Astrocyte of the hippocampus (primary cell): ENCODE measurements around the gene DLK1.

ENCODE experiments used
- DNase-seq: peaks from one replicate; pipeline ENCODE4 v3.0.0; 2011; ENCODE audit warnings: low read depth, low spot score

DLK1 gene

DNA sequence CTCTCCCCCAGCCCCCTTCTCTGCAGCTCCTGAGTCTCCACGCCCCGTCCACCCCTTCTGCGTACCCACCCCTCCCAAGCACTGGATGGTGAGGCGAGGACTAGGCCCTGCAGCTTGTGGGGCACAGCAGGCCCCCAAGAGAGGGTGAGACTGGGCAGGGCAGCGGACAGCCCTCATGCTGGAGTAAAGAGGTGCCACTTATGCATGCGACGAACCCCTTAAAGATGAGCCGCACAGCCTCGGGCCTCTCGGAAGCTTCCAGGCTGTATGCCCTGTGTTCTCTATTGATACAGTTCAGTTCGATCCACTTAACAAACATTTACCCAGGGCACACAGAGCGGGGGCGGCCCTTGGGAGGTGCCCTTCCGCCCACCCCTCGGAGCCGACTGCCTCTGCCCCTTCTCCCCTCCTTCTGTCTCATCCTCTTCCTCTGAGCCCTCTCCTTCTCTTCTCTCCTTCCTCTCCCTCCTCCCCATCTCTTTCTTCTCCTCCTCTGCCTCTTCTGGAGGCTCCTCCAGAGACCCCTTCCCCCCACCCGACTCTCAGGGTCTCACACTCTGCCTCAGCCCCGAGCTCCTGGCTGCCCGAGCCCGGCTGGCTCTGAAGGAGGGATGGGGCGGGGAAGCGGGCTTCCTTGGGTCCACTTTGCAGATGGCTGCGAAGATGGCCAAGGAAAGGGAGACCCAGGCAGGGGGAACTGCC lies 32.7 kb upstream of the DLK1 start:
- DNase-seq, result no peak

DNA sequence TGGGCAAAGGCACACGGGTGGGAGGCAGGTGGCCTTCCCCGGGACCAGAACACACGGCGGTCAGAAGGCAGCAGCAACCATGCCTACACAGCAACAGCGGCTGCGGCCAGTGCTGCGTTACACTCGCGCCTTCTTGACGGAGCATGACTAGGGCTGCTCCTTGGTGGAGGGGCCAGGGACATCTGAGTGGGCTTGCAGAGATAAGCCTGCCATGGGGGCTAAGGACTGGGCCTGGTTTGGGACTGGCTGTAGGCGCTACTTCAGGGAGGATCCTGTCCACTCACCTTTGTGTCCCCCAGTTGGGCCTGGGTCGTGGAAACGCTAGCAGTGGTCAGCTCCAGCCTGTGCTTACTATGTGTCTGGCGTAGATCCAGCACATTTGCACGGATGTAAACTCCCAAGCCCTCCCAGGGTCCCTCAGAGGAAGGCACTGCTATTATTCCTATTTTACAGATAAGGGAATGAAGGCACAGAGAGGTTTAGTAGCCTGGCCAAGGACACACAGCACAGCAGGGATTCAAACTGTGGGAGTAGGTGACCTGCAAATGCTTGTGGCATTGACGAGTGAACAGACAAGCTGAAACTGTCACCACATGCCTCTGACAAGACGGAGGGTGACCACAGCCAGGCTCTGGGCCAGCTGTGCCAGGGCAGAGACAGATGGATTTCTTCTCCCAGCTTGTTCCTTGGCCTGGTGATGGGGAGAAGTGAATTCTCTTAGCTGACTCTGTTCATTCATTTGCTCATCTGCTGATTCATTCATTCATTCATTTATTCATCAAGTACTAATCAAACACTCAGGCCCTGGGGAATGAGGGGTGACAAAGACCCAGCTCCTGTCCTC lies 31.9 kb upstream of the DLK1 start:
- no peak for DNase-seq

DNA sequence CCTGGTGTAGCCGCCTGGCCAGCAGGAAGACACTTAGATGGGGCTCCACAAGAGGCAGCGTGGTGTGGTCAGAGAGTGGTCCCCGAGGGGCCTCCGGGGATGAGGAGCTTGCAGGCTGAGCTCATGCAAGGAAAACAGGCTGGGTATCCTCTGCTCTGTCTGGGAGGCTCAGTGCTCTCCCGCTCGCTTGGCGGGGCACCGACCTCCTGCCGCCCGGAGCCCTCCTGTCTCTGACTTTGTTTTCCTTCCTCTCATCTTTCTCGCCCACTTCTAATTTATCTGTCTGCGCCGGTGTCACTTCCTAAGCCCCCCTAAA lies 31.3 kb upstream of the DLK1 start:
- DNase-seq, result no peak

DNA sequence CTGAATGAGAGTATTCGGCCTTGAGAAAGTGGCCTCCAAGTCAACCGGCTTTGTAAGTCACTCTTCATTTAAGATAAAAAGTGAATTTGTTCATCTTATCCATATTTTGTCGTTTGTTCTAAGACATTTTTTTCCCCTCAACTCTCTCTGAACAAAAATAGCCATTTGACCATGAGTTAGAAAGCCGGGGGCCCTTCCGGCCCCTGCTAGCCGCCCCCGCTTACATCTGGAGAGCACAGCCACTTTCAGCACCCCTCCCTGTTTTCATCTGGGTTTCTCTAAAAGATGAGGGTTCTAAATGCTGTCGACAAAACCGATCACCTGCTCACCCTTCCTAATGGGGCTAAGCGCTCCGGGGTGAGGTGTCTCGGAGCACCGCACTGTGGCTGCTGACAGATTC lies 30.7 kb upstream of the DLK1 start:
- DNase-seq, result no peak

DNA sequence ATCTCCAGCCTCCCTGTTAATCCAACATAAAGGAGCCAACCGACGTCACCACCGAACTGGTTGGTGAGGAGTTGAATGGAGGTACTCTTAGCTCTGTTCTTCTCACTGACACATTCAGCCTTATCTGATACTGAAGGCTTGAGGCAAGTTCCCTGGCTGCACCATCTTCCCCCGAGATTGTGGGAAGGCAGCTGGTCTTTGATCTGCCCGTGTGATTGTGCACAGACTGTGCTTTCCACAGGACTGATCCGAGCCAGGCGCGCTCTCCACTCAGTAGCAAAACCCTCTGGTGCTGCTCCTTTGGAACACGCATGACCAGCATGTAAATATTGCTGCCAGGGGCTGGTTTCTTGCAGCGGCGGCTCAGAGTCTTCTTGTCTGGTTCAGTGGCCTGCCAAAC lies 30.1 kb upstream of the DLK1 start:
- DNase-seq, result peak; percentile 32

DNA sequence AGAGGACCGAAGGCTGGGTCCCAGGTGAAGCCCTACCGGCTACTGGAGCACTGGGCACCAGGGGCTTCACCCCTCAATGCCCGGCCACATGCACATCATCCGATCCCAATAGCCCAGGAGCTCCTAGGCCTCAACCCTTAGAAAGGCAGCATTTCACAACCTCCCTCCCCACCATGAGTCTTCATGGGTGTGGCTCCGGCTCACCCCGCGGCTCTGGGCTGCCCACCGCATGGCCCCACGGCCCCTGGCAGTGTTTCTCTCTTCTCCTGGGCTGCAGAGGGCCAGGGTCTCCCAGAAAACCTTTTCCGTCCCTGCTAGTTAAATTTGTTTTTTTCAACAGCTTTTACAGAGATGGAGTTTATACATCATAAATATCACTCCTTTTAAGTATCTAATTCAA lies 28.6 kb upstream of the DLK1 start:
- DNase-seq, result no peak

DNA sequence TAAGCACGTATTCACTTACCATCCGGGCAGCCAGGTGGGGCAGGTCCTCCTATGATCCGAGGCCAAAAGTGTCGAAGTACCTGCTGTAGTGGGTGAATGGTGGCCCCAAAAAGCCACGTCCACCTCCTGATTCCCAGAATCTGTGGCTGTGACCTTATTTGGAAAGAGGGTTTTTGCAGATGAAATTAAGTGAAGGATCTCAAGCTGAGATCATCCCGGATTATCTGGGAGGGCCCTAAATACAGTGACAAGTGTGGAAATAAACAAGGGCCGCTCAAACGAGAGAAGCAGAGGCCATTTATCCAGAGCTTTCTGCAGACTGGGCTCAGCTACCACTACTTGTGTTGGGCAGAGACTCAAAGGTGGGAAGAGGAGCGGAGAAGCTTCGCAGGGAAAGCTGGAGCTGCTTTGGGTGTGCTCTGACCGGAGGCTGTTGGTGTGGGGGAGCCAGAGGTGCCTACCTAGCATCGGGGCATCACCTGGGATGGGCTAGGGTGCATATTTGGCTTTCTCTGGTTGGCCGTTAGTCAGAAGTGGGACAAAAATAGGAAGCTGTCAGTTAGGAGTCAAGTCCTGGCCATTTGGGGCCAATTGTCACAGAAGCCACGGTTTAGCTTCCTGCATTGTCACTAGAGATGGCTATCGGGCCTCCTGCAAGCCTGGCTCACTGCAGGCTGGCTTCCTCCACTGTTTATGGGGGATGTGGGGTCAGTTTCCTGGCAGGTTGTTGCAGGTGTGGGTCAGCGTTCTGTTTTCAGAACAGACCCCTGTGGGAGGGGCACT lies 27.8 kb upstream of the DLK1 start:
- DNase-seq, result no peak

DNA sequence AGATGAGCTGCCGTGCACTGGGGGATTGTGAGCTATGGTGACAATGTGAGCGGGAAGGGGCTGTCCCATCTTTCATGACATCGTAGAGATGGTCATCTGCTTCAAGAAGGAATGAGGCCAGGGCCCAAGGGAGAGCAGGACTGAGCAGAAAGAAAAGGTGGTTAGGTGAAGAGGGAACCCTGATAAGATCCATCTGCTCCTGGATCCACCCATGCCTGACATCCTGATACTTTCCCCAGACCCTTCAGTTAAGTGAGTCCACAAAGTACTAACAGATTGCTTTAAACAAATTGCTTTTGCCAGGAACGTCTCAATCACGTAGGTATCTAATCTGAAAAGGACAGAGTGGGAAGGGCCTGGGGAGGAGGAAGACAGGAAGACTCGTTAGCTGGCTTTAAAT lies 25.4 kb upstream of the DLK1 start:
- no peak for DNase-seq

DNA sequence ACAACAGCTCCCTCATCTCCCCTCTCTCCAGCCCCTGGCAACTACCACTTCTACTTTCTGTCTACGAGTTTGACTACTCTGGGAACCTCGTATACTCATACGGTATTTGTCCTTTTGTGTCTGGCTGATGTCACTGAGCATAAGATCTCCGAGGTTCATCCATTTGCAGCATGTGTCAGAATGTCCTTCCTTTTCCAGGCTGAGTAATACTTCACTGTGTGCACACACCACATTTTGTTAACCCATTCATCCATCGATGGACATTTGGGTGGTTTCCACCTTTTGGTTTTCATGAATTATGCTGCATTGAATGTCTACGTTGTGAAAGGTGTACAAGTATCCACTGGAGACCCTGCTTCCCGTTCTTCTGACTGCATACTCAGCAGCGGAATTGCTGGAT lies 24.1 kb upstream of the DLK1 start:
- no peak for DNase-seq

DNA sequence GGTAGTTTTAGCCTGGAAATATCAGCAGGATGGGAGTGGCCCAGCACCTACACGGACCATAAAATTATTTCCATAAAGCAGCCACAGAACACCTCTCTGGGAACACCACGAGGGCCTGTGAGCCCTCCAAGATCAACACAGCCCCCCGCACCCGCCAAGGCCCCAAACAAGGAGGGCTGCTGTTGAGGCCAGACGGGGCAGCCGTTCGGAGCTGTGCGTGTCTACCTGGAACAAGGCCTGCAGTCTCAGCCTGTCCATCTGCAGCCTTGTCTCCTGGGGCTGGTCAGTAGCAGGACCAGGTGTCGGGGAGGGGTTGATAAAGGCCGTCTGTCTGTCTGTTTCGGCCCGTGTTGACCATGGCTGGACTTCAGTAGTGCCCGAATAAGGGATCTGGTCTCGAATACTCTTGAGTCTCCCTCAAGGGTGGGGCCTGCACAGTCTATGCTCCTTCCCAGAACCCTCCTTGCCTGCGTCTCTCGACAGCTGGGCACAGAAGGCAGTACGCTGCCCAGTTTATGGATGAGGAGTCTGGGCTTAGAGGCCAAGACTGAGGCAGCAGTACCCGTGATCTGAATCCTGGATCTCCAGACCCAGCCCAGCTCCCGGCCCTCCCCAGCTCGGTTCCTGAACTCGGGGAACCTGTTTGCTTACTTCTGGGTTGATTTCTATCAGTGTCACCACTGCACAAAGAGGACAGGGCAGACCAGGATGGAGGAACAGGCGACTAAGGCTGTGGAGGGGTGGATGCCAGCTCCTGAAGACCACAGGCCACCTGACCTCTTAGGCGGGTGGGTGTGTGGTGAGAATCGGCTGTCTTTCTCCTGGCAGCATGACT lies 23.1 kb upstream of the DLK1 start:
- DNase-seq, result no peak

DNA sequence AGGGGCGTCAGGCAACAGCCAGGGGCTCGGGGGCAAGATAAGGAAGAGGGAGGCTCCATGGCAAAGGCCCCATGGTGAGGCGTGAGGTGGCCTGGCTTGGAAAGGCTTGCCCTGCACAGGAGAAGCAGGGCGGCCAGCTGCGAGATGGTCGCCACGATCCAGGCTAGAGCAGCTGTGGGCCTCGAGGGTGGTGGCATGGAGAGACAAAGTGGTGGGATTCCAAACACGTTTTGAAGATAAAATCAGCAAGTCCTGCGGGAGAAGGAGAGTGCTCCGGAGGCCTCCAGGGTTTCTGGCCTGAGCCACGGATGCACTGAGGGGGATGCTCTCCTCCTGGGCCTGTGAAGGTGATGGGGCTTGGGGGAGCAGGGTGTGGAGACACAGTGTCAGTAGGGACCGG lies 20.5 kb upstream of the DLK1 start:
- DNase-seq, result no peak

DNA sequence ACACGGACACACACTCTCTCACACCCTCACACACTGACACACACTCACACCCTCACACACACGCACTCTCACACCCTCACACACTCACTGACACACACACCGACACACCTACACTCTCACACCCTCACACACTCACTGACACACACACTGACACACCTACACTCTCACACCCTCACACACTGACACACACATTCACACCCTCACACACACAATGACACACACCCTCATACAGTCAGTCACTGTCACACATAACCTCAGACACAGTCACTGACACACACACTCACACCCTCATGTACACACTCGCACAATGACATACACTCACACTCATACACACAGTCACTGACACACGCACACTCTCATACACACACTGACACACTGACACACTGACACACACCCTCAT lies 19.8 kb upstream of the DLK1 start:
- DNase-seq, result no peak

DNA sequence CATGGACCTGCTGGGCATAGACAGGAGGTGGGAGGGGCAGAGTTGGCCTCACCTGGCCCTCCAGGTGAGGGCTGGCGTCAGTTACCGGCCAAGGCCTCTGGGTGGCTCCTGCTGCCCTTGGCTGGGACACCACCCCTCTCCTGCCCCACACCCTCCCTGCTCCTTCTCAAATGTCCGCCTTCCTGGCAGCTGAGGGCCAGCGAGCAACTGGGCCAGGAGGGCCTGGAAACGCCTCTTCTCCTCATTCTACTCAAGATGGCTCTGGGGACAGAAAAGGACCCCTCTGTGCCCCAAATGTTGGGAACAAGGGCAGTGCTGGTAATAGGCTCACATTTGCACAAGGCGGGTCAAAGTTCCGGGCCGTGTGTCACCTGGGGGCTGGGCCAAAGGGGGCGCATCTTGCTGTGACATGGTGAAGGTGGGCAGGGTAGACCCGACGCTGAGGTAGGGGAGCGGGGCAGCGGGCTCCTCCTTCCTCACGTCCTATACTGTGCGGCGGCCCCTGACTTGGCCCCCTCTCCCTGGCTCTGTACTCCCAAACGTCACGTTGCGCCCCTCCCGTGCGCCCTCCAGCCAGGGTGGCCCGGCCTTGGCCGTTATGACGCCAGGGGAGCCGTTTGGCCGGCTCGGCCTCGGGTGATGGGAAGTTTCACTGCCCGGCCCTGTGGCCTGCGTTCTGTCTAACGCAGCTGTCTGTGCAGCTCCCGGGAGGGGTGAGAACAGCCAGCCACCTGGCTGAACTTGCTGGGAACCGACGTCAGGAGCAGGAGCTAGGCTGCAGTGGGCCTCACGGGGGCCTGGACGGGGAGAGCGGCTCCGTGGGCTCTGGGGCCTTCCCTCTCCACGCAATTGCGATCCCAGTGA lies 18.0 kb upstream of the DLK1 start:
- DNase-seq, result no peak

DNA sequence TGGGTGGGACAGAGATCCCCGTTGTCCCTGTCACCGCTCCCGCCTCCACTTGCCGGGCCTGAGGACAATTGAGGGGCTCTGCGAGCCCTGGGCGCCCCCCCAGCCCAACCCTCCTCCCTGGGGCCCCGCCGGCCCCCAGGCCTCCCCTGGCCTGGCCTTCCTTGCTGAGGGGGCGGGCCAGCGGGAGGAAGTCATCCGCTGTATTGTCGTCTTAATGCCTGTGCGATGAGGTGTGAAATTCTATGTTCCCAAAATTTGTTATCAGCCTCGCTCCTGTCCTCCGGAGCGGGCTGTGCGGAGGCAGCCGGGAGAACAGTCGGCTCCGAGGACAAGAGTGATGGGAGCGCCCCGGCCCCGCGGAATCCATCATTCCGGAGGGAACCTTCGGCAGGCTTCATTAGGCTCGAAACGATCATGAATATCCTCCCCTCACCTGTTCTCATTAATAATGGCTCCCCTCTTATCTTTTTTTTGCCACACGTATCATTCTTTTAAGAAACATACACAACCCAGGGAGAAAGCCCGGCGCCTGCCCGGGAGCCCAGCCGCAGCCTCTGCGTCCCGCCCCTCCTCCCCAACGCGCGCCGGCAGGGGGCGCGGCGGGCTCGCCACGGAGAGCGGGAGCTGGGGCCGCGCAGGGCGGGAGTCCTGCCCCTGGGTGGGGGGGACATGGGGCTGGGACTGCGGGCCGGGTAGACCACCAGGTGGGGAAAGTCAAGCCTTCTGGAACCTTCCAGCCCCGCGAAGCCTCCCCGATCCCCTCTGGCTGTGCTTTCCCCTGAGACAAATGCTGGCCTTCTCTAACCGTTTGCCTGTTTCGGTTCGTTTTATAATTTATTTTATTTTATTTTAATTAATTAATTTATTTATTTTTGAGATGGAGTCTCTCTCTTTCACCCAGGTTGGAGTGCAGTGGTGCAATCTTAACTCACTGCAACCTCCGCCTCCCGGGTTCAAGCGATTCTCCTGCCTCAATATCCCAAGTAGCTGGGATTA lies 17.1 kb upstream of the DLK1 start:
- DNase-seq, result peak; percentile 81

DNA sequence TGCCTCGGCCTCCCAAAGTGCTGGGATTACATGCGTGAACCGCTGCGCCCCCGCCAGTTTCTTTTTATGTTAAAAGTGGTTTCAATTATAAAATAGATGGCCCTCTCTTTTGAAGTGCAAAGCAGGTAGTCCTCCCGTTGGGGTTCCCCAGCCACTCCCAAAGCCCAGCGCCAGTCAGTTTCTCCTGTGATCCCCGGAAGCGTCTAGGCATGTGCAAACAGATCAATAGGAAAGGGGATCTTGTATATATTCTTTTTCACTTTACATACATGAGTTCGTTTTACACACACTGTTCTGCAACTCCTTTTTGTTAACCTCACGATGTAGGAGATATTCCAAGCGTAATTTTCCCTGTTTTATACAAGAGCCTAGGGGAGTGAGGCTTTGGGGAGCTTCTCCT lies 16.3 kb upstream of the DLK1 start:
- no peak for DNase-seq

DNA sequence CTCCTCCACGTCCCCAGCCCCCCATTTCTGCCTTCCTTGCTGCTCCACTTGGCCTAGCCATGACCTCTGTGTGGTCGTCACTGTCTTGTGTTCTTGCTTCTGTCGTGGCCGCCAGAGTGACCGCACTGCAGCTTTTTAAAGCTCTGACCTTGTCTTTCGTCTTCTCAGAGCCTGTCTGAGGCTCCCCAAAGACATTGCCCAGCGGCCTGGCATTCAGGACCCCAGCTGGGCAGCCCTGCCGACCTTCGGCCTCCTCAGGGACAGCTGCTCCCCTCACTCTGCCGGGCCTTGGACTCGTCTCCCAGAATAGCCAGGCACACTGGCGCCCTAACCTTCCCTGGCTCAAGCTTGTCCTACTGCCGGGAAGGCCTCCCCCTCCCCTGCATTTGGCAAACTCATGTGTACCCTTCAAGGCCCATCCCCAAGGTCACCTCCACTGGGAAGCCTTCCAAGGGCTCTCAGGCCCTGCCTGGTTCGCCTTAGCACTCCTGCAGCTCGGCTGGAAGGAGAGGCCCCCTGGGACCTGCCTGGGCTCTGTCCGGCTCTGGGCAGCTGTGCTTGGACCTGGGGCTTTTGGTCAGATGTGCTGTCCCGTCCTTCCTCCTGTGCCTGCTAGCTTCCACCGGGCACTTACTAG lies 15.7 kb upstream of the DLK1 start:
- DNase-seq, result no peak

DNA sequence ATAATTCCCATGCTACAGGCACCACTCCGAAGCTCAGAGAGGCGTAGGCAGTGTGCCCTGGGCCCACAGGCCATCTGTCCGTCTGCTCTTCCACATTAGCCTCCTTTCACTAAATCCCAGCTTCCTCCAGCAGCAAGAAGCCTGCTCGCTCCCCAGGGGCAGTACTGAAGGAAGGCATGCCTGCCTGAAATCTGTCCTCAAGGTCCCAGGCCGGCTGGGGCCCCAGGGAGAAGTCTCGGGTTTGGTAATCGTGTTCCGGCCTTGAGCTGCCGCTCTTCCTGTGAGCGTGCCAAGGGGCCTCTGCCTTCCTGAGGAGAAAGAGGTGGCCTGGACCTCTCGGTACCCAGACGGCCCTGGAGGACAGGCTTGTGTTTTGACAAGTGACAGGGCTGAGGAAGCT lies 15.2 kb upstream of the DLK1 start:
- DNase-seq, result no peak

DNA sequence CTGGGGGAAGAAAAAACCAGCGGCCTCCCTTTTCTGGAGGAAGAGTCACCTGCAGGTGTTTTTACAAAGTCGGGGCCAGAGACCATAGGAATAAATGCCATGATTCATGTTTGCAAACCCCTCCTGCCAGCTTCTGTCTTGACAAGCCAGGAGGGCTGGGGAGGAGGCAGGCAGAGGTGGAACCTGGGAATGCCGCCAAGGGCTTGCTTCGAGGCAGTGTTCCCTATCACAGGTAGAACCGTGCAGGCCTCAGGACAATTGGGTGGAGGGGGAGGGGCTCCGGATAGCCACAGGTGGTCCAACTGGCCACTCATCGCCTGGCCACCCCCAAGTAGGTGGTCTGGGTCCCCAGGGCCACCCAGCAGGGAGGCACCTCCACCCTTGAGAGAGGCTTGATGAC lies 14.2 kb upstream of the DLK1 start:
- no peak for DNase-seq

DNA sequence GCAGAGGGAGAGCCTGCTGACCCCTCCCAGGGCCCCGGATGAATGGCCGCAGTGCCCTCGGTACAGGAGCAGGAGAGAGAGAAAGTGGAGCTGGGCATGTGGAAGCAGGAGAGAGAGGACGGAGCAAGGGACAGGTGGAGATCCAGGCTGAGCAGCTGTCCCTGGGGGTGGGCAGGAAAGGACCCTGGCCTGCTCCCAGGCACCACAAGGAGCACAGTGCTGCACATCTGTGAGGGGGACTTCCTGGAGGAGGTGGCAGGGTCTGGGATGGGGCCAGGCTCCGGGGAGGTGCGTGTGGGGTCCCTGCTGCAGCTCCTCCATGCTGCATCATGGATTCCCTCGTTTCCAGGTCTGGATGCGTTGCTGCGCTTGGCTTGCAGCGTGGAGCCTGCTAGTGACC lies 13.0 kb upstream of the DLK1 start:
- no peak for DNase-seq
